NCI-H446 treated with DMSO at 0.1 percent for 48 hours (cell line): ENCODE results near the gene PDZRN3.
A peak's percentile ranks its signal among the peaks of the same experiment; 100 is the strongest.

ENCODE experiments used
- DNase-seq: peaks from one replicate; lab custom pipeline; 2025; lab: John Stamatoyannopoulos, UW

PDZRN3 gene

GRCh38 chr3:73520931-73521461 is 103.7 kb downstream of the PDZRN3 start:
- DNase-seq = peak; percentile 30

GRCh38 chr3:73516631-73517030 is 108.1 kb downstream of the PDZRN3 start:
- DNase-seq = no peak

GRCh38 chr3:73513260-73513659 is 111.5 kb downstream of the PDZRN3 start:
- no peak for DNase-seq

- no peak for DNase-seq
These were observed 112.9 kb downstream of the PDZRN3 start for GRCh38 chr3:73511571-73512525.

DNA sequence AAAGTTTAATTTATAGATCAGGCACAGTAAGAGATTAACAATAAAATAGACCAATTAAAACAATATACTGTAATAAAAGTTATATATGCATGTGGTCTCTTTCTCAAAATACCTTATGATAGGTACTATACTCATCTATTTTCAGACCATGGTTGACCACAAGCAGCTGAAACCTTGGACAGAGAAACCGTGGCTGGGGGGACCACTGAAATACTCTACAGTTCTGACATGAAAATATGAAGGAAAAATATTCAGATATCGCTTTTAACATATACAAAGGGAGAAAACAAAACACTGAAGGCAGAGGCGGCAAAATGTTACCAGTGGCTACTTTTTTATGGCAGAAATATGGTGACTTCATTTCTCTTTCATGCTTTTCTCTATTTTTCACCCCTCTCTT is 114.0 kb downstream of the PDZRN3 start:
- no peak for DNase-seq

DNA sequence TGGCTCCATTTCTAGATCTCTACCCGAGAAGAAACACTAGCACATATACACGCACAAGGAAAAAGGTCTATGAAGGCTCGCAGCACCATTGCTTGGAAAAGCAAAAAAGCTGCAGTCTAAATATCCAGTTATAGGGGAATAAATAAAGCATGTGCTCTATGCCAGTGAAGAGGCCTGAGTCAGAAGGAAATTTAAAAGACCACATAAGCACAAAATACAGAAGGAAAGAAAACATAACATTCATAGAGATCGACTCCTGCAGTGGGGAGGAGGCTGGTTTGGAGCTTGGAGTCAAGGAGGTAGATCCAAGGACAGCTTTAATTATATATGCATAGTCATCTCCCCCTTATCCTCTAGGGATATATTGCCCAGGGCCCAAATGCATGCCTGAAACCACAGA is 114.4 kb downstream of the PDZRN3 start:
- DNase-seq = no peak

- no peak for DNase-seq
These were observed 114.9 kb downstream of the PDZRN3 start for GRCh38 chr3:73509816-73510215.

DNA sequence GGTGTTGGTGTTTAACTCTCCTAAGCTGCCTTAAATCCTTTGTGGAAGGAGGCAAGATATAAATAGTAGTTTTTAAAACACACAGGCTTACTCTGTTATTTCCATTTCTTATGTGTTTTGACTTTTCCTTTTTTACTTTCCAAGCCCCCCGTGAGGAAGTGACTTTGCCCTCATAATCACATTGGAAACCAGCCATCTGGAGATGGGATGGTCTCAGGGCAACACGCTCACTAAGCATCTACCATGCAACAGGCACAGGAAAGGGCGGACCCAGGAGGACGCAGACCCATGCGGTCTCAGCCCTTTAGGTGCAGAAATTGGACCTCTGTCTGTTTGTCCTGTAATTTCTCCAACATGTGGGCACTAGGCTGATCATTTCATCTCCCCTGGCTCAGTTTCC is 115.7 kb downstream of the PDZRN3 start:
- DNase-seq = no peak

DNA sequence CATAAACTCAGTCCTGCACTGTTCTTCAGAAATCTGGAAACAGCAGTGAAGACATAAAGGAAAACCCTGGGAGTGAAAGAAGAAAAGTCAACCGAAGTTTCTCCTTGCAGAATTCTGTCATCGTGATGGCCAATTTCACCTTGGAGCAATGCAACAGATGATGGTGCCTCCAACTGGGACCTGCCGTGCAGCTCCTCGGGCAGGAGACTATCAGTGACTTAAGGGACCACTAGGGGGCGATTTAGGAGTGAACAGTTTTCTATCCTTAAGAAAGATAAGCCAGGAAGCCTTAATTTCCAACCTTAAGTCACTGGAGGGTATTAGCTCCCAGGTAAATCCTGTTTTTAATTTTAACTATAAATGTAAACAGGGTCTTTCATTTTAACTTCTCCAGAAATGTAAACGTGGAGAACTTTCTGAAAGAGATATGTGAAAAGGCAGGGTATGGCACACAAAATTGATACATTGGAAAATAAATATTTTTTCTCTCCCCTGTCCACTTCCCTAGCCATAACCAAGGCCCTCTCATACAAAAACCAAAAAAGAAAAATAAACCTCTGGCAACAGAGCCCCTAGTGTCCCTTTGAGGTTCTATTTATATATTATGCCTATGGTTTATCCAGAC is 116.3 kb downstream of the PDZRN3 start:
- DNase-seq = peak; percentile 3

DNA sequence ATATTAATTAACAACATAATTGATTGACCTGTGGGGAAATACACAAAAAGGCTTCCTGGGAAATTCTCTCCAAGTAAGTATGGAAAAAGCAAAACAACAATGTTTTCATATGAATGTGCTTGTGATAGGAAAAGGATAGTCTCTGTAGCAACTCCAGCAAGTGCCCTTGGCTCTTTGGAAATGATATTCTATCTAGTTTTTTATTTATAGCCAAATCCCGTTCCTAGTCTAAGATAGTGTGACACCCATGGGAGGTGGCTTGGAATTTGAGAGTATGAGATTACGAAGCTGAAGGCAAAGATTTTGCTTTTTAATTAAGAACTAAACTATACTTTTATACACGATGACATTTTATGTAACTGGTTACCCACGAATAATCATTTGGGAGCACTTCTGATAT is 119.9 kb downstream of the PDZRN3 start:
- no peak for DNase-seq

GRCh38 chr3:73504239-73504638 is 120.5 kb downstream of the PDZRN3 start:
- DNase-seq = no peak

DNA sequence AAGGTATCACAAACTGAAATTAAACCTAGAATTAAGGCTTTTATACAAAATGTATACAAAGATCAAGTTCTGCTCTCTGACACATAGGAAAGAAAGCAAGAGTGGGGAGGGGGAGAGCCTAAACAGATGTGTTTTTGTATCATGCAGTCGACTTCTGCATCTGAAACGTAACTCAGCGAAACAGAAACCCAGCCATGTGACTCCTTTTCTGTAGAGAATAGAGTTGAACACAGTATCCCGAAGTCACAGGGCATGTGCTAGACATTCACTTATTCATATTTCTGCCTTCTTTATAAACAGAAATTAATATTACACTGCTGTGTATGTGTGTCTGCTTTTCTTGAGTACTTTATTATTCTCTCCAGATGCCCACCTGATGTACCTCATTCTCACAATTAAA is 121.0 kb downstream of the PDZRN3 start:
- no peak for DNase-seq

- DNase-seq = peak; percentile 14
These were observed 121.8 kb downstream of the PDZRN3 start for GRCh38 chr3:73502609-73503583.

DNA sequence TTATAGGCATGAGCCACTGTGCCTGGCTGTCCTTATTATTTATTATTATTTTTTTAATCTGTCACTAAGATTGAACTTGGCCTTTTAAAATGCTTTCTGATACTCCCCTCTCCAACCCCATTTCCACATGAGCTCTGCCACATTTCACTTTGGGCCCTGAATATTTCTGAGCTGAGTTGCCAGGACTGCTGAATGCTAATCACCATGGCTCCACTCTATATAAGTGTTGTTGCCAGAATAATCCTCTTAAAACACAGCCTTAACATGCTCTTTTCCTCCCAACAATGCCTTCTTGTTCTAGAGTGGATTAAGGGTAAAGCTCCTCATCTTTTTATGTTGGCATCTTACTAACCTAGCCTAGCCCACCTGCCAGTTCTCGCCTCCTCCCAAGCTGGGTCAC is 124.4 kb downstream of the PDZRN3 start:
- DNase-seq = no peak

DNA sequence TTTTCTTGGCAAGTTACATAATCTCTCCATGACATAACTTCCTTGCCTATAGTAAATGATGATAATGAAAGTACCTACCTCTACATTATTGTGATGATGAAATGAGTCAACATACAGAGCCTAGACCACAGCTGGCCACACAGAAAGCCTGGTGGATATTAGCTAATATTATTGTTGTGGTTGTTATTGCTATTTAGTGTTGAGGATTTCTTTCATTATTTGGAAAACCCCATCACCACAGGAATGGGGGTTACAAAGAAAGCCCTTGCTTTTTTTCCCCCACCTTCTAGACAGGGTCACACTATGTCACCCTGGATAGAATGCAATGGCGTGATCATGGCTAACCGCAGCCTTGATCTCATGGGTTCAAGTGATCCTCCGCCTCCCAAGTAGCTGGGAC is 125.0 kb downstream of the PDZRN3 start:
- DNase-seq = no peak

DNA sequence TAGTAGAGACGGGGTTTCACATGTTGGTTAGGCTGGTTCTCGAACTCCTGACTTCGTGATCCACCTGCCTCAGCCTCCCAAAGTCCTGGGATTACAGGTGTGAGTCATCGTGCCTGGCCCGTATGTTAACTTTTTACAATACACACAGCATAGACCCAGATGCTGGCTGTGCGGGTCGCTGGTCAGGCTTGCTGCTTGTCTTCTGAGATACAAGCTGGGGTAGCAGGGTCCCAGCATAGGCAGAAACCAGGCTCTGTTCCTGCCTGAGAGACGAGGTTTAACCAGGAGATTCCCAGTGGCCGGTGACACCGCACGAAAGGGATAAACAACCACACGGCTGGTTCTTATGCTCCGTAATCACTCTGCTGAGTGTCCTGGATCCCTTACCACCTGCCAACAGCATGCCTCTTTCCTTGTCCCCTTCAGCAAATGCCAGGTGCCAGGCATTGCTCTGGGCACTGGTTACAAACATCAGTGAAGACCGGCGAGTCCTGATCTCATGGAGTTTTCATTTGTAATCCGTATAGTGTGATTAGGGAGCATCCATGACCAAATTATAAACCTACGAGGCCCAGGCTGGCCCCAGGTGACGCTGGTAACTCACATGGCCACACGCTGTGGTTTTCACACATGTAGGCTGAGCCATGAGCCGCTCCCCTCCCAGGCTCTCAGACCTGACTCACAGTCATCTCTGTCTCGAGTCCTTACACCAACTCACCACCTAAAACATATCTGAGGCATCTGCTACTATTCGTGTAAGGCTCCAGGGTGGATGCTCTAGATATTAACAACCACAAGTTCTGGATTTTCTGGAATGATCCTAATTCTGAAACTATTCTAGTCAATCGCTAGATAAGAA is 125.7 kb downstream of the PDZRN3 start:
- no peak for DNase-seq

- DNase-seq = no peak
These were observed 126.9 kb downstream of the PDZRN3 start for GRCh38 chr3:73497646-73498406.

DNA sequence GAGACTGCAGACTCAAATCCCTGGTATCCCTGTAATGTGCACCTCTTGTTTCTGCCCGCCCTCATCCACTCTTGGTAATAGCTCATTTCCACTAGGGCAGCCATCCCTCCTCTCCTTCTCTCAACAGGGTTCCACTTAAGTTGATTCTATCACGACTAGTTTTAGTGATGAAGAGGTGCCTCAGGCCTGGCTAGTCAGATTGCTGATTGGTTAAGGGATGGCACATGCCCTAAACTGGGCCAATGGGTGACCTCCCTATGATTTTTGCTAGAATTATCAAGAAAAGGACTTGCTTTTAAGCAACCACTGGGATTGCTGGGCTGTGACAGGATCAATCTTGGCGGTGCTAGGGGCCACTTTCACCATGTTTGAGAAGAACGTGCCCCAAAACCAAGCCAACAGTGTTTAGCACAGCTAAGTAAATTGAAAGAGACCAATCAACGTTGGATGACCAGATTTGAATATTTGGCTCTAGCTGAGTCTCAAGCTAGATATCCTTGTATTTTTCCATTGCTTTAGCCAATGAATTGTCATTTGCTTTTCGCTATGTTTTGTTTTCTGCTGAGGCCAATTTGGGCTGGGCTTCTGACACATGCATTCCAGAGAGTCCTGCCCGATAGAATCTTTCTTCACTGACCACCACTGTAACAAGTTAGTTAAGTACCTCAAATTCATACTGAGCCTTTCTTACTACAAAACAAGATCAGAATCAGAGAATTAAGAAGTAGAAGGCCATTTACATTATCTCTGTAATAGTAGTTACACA is 131.0 kb downstream of the PDZRN3 start:
- DNase-seq = no peak

GRCh38 chr3:73492186-73492585 is 132.6 kb downstream of the PDZRN3 start:
- DNase-seq = no peak

DNA sequence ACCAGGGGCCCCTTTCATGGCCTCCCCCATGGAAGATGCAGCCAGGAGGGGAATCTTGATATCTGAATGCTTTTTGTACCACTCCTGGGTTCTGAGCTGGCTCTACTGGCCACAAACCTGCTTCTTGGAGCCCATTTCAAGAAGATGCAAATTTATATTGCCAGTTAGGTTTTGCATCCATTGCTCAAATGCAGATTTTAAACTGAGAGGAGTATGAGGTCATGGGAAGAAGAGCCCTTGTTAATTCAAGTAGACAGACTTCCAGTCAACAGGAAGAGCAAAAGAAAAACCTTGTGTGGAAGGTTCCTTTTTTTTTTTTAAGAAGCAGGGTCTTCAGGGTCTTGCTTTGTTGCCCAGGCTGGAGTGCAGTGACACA is 133.5 kb downstream of the PDZRN3 start:
- no peak for DNase-seq
